Astrocyte of the spinal cord (primary cell): ENCODE data around the gene IL17RD.

Source experiments
- DNase-seq: peaks from one replicate; pipeline ENCODE4 v3.0.0; 2011; ENCODE audit warnings: low read depth, low spot score
- H3K4me3 ChIP-seq: 2 replicates; pipeline ENCODE4 v1.5.1; 2011; ENCODE audit warnings: low read depth, mild to moderate bottlenecking, low read length, moderate library complexity
- in situ Hi-C: cut with HindIII; loops from 2 replicates; pipeline ENCODE4 v1.10.0; 2017; ENCODE audit warnings: low sequenced_read_pairs
- TF ChIP-seq, protein P1 (sequence below): IDR thresholded peaks from 2 replicates; pipeline ENCODE4 v1.5.1; 2012; ENCODE audit warnings: low read depth, mild to moderate bottlenecking, low read length, inconsistent platforms

IL17RD gene

DNA sequence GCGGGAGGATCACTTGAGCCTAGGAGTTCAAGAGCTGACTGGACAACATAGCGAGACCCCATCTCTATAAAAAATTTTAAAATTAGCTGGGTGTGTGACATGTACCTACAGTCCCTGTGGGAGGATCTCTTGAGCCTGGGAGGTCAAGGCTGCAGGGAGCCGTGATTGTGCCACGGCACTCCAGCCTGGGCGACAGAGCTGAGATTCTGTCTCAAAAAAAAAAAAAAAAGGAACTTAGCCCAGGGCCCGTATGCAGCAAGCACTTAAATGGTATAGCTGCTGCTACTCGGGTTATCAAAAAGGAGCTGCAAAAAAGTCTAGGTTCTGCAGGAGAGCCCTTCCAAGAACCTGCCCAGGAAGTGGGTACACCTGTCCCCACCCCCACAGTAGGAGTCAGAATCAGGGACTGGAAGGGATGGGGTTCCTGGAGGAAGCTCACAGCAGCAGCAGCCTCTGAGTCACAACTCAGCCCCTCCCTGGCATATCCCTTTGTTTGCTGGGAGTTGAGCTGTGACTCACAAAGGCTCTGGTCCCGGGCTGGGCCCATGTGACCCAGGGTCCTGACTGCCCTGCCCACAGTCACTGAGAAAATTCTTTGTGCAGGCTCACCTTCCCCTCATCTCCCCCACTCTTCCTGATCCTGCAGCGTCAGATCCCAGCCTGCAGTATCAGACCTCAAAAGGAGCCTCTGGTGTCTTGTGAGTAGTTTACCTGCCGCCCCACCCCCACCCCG, 104.9 kb downstream of the IL17RD start, which contains the start of gene SPATA12:
Gene SPATA12, plus strand, starts transcription at position 576 of the 733 bp plus-strand sequence. CDS start 13,031 bp downstream, outside the sequence.
- TF ChIP-seq, protein P1, sequence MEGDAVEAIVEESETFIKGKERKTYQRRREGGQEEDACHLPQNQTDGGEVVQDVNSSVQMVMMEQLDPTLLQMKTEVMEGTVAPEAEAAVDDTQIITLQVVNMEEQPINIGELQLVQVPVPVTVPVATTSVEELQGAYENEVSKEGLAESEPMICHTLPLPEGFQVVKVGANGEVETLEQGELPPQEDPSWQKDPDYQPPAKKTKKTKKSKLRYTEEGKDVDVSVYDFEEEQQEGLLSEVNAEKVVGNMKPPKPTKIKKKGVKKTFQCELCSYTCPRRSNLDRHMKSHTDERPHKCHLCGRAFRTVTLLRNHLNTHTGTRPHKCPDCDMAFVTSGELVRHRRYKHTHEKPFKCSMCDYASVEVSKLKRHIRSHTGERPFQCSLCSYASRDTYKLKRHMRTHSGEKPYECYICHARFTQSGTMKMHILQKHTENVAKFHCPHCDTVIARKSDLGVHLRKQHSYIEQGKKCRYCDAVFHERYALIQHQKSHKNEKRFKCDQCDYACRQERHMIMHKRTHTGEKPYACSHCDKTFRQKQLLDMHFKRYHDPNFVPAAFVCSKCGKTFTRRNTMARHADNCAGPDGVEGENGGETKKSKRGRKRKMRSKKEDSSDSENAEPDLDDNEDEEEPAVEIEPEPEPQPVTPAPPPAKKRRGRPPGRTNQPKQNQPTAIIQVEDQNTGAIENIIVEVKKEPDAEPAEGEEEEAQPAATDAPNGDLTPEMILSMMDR = no peak
- H3K4me3 ChIP-seq = no peak within 1 kb of the TSS
- in situ Hi-C loops = no loop called here
- peak; percentile 91 for DNase-seq

DNA sequence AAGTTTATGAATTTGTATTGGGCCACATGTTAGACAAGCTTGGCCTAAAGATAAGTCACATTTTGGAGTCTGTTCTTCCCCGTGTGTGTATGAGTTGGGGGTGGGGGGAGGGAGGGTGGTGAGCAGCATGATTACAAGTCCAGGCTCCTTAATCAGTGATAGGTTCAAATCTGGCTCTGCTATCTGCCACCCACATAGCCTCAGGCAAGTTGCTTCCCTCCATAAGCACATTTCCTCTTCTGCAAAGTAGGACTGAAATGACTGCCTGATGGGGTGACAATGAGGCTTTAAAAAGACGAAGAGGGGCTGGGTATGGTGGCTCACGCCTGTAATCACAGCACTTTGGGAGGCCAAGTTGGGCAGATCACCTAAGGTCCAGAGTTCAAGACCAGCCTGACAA, 105.7 kb downstream of the IL17RD start:
- in situ Hi-C loops = no loop called here
- TF ChIP-seq, protein P1 = no peak
- H3K4me3 ChIP-seq = no peak overlapping the region
- no peak for DNase-seq

DNA sequence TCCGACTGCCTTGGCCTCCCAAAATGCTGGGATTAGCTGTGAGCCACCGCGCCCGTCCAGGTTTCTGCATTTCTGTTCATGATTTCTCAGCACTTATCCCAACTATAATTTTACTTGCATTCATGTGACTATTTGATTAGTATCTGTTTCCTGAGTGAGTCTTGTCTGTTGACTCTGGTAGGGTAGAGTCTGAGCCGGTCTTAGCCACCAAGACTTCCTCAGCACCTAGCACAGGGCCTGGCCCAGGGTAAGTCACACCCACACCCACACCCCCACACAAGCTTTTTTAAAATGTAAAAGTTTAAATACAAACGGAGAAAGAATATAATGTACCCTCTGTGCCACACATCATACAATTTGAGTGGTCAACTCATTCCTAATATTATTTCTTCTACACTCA, 107.8 kb downstream of the IL17RD start:
- TF ChIP-seq, protein P1 = no peak
- in situ Hi-C loops = no loop called here

DNA sequence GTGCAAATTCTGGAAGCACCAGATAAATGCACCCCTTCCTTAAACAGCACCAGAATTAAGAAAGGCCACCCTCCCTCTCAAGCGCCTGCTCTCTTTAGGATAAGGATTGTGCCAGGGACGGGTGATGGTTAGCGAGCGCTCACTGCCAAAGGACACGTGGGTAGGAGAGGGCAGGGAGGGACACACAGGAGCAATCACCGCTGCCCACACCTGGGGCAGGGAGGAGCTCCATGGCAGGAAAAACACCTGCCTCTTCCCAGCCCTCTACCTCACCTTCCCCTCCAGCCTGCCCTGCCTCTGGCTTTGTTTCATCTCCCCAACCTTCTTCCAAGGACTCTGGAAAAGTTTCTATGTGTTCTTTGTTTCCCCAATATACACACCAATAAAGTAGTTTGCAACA, 112.0 kb downstream of the IL17RD start:
- in situ Hi-C loops = no loop called here
- no peak overlapping the region for H3K4me3 ChIP-seq
- TF ChIP-seq, protein P1 = no peak
- no peak for DNase-seq

More for the DNA sequence above, 107.8 kb downstream of the IL17RD start:
- no peak for DNase-seq
- H3K4me3 ChIP-seq = no peak overlapping the region

DNA sequence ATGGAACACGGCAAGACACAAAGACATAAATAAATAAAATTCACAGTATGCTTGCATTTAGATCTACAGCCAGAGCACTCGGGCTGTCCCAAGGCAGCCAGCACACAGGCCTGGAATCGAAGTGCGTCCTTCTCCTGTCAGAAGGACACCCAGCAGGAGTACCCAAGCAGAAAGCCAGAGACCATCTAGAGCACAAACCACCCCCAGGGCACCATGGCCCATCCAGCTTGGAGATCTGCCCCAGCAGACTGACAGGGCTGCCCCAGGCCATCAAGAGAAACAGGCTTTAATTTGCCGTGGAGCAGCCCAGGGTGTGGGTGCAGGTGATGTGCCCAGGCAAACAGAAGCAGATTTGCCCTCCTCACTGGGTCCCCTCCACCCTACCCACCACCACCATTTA, 112.5 kb downstream of the IL17RD start:
- no peak for DNase-seq
- H3K4me3 ChIP-seq = no peak overlapping the region
- in situ Hi-C loops = no loop called here
- TF ChIP-seq, protein P1 = no peak

DNA sequence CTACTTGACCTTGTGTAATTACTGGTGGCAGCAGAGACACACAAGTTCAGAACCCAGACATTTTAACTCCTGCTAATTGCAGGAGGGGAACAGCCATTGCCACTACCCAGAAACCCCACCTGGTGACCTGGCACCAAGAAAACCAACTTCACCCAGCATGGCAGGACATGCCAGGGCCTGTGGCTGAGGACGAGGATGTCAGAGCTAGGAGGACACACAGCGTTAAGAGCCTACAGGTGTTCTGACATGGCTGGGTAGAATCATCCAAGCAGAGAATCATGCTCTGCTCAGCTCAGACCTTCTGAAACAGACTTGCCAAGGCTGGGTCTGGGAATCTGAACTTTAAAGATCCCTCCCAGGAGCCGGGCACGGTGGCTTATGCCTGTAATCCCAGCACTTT, 116.4 kb downstream of the IL17RD start:
- TF ChIP-seq, protein P1 = no peak
- DNase-seq = no peak
- in situ Hi-C loops = no loop called here
- H3K4me3 ChIP-seq = no peak overlapping the region
